NCI-H1694 (cell line): Measurements from ENCODE around the gene MFSD12.

Experiments used
- DNase-seq: peaks from one replicate; lab custom pipeline; 2025; lab: John Stamatoyannopoulos, UW

The MFSD12 gene

DNA sequence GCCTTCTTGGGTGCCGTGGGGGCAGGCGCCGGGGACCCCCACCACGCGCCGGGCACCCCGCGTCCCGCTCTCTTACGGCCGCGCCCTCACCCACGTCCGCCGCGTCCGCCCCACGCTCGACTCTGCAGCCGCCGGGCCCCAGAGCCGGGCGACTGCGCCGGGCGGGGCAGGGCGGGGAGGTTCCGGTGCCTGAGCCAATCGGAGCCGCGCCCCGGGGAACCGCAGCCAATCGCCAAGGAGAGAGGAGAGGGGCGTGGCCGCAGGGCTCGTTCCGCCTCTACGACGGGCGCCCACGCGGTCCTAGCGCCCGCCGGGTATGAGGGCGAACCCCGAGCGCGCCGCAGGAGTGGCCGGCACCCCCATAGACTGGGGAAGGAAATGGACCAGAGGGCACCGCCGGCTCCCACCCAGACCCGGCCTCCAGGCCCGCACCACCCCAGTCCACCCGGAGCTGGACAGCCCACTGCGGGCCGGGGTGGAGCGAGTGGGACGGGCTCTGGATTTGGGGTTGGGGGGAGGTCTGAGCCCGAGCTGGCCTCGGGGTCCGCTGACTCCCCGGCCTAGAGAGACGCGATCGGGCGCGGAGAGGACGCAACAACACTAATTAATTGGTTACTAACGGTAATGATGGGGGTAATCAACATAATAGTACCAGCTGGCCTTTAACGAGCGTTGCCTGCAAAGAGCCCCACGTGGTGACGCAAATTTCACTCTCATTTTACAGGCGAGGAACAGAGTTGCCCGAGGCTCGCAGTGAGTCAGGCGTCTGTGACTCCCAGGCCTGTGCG is at the start of gene MFSD12:
Gene MFSD12, minus strand, starts transcription at position 126 of the 788 bp plus-strand sequence. CDS start 183 bp downstream, outside the sequence.
- peak; percentile 60 for DNase-seq

DNA sequence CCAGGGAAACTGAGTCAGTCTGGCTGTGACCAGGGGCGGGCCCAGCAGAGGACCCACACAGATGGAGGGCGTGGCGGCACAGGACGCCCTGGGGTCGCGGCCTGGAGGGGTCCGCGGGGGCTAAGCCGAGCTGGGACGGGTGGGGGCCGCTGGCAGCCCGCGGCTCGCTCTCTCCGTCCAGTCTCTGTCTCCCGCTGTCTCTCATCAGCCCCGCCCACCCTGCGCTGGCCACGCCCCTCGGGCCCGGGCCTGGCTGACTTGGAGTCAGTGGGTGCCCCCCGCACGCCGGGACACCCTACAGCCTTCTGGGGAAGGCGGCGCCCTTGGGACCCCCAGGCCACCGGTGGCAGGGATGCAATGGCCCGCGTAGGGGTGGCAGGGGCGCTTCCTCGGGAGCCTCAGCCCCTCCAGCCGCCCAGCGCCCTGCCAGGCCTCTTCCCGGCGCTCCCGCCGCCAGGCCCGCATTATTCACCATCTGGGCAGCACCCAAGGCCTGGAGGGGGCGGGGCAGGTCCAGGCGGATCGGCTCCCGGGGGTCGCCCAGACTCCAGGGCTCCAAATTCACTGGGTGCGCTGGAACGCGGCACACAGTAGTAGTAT is 49.4 kb upstream of the MFSD12 start, which contains the start of gene TBXA2R:
Gene TBXA2R, minus strand, starts transcription at position 186 of the 600 bp plus-strand sequence. CDS start 6,241 bp downstream, outside the sequence.
- DNase-seq = no peak

DNA sequence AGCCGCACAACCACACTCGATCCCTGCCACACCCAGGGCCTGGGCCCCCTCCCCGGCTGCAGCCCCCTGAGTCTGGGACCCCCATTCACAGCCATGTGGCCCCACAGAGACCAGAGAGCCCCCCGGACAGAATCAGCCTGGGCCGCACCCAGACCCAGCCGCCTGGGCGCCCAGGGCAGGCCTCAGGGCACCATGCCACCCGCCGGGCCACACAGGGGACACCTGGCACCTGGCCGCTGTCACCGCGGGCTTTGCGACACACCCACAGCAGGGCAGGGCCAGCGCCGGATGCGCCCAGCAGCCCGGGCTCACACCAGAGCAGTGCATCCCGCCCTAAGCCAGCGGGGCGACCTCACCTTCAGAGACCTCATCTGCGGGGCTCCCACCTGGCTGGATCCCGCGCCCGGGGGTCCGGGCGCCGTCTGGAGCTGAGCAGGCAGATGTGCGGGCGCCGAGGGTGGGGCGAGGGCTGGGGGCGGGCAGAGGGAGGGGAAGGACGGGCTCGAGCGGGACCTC is 48.8 kb upstream of the MFSD12 start:
- DNase-seq = no peak

DNA sequence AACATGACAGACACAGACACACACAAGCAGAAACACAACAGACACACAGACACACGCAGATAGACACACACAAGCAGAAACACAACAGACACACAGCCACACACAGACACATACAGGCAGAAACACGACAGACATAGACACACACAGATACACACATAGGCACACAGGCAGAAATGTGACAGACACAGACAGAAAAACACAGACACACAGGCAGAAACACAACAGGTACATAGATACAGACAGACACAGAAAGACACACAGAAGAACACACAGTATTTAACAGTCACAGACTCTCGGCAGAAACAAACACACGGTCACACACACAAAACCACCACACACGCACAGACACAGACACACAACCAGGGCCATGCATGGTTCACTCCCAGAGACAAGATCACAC is 48.4 kb upstream of the MFSD12 start:
- DNase-seq = no peak

DNA sequence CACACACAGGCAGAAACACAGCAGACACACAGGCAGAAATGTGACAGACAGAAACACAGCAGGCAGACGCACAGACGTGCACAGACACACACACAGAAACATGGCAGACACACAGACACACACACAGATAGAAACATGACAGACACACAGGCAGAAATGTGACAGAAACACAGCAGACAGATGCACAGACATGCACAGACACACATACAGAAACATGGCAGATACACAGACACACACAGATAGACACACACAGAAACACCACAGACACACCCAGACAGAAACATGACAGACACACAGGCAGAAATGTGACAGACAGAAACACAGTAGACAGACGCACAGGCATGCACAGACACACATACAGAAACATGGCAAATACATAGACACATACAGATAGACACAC is 48.0 kb upstream of the MFSD12 start:
- DNase-seq = no peak

DNA sequence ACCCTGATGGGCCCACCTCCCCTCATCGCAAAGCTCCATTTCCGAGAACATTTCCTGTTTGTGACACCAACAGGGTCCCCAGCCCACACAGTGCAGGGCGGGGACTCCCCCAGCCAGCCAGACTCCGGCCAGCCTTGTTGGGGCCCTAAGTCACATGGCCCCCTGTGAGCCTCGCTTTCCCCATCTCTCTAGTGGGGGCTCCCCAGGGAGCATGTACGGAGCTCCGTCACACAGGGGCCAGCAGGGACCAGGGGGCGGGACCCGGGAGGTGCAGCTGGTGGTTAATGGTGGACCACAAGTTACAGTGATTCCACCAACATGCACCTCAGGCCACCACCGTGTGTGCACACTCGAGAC is 47.6 kb upstream of the MFSD12 start:
- DNase-seq = no peak

DNA sequence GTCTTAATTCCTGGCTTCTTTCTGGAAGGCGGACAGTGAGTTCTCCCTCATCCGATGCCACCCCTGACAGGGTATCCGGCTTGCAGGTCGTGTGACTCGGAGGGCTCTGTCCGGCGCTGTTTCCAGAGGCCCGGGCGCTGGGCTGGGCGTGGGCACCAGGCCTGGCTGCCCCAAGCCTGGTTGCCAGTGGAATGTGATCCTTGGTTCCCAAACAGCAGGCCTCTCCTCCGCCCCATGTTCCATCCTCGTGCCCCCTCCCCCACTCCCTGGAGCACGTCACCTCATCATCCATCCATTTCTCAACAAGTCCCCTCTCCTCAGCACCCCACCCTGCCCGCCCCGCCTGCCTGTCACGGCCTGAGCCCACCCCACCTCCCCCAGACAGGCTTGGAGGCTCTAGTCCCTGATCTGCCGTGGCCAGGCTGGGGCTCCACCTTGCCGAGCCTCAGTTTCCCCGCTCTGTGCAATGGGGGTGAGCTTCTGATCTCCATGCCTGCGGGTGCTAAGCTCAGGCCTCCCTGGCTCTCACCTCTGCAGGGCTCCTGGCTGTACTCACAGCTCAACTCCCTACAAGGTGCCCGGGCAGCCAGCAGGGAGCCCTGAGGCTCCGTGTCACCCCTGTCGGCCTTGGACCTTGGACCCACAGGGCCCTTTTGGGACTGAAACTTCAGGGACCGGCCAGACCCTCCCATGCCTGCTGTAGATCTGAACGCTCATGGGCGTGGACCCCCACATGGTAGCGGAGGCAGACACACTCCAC is 47.0 kb upstream of the MFSD12 start:
- DNase-seq = no peak

DNA sequence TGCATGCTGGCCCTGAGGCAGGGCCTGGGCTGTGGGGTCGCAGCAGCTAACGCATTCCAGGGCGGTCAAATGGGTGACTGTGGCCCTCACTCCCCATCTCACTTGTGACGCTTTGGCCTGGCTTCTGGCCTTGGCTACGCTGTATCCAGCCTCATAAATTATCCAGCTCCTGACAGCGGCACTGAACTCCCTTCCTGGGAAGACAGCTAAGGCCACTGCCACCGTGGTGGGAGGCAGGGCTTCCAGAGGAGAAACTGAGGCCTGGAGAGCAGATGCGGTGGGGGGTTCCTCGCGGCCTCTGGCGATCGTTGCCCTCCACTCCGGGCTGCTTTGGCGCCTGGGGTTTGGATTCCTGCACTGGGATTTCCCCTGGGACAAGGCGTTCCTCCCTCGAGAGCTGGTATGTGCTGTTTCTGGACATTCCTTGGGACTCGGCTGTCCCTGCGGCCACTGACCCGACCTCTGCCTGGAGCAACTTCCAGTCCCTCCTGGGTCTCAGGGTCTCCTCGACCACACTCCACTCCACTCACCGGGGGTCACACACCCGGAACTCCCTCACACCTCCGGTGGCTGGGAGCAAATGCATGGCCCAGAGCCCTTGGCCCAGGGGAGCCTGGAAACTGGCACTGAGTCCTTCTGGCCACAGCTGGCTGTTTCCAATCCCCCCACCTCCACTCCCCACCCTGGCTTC is 45.9 kb upstream of the MFSD12 start:
- no peak for DNase-seq

DNA sequence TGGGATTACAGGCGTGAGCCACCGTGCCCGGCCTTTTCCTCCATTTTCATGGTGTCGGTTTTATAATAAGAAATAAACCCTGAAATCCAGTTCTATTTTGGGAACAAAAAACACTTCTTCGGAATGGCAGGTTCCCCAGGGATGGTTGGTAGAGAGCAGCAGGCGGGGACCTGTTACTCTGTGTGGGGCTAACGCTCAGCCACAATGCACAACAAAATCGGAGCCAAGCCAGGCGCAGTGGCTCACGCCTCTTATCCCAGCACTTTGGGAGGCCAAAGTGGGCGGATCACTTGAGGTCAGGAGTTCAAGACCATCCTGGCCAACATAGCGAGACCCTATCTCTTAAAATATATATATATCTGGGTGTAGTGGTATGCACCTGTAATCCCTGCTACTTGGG is 43.6 kb upstream of the MFSD12 start:
- DNase-seq = no peak

DNA sequence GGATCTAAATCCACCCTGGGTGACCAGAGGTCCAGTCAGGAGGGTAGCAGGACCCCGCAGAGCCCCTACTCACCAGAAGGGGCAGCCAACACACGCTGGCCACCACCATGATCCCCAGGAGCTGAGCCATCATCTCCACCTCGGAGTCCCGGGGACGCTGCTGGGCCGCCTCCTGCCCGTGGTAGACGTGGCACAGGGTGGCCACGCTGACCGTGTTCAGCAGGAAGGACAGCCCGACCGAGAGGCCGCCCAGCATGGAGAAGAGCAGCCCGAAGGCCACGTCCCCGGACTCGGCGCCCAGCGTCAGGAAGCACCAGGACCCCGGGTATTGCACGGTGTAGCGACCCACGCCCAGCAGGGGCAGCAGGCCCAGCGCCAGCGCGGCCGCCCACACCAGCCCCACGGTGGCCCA is 42.4 kb upstream of the MFSD12 start:
- no peak for DNase-seq

DNA sequence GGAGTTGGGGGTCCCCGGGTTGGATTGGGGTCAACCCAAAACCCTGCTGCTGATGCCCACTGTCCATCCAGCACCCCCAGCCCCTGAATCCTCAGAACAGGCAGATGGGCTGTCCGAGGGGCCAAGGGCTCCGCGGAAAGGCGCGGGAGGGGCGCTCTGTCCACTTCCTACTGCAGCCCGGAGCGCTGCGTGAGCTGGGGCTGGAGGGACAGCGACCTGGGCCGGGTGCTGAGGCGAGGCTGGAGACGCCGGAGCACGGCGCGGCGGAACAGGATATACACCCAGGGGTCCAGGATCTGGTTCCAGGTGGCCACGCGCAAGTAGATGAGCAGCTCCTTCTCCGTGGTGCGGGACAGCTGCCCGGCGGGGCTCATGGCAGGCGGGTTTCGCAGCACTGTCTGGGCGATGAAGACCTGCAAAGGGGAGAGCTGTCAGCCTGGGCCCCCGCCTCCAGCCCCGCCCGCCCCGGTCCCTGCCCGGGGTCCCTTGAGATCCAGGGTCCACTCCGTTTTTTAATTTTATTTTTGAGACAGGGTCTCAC is 38.2 kb upstream of the MFSD12 start:
- DNase-seq = no peak

DNA sequence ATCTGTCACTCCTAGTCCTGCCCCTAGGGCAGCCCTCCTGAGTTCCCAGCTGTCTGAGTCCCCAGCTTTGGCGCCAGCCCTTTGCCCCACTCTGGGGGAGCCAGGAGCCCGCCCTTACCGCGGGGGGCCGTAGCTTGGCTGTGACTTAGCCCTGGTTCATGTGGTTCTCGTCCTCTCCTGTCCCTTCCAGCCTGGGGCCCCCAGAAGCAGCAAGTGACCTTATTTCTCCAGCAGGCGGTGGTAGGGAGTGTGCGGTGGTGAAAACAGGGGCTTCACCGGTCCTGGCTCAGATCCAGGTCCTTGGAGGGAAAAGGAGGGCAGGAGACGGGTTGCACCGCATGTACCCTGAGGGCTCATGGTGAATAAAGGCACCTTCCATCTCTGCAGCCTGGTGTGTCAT is 35.8 kb upstream of the MFSD12 start:
- no peak for DNase-seq

DNA sequence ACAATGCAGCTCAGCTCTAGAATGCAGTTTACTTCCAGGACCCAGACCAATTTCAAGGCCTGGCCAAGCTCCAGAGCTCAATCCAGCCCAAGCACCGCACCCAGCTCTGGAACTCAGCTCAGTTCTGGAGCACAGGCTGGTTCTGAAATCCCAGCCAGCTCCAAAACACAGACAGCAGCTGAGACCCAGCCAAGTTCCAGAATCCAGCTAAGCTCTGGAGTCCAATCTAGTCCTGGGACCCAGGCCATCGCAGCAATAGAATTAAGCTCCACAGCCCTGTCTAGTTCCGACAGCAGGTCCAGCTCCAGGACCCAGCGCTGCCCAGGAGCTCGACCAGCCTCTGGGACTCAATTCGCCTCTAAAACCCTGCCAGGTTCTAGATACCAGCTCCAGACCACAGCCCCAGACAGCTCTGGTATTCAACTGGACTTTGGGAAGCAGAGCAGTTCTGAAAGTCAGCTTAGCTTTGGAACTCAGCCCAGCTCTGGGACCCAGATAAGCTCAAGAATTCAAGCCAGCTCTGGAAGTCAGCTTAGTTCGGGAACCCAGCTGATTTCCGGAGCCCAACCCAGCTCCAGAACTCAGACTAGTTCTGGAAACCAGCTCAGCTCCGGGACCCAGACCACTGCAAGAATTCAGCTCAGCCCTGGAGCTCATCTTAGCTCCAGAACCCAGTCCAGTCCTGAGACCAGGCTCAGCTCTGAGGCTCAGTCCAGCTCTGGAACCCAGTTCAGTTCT is 34.7 kb upstream of the MFSD12 start:
- DNase-seq = no peak

DNA sequence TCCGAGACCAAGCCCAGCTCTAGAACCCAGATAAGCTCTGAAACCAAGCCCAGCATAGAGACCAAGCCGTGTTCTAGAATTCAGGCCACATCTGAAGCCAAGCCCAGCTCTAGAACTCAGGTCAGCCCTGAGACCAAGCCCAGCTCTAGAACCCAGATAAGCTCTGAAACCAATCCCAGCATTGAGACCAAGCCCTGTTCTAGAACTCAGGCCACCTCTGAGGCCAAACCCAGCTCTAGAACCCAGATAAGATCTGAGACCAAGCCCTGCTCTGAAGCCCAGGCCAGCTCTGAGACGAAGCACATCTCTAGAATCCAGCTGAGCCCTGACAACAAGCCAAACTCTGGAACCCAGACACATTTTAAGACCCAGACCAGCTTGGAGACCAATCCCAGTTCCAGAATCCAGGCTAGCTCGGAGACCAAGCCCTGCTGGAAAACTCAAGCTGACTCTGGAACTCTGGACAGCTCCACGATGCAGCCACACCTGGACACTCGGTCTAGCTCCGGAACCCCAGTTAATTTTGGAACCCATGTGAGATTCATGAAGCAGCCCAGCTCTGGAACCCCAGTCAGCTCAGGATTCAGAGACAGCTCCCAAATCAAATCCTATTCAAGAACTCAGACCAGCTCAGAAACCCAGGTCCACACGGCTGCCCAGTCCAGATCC is 33.7 kb upstream of the MFSD12 start:
- no peak for DNase-seq

DNA sequence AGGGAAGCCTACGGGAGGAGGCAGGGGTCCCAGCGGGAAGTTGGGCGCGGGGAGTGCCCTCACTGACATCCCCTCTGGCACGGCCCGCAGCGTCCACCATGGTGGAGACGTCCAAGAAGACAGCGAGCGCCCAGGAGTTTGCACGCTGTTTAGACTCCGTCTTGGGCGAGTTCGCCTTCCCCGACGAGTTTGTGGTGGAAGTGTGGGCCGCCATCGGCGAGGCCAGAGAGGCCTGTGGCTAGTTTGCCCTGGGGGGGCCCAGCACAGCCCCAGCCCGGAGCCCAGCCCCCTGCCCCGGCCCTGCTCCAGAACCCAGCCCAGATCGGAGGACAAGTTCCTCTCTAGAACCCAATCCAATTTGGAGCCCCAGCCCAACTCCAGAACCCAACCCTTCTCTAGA is 32.6 kb upstream of the MFSD12 start:
- DNase-seq = no peak

DNA sequence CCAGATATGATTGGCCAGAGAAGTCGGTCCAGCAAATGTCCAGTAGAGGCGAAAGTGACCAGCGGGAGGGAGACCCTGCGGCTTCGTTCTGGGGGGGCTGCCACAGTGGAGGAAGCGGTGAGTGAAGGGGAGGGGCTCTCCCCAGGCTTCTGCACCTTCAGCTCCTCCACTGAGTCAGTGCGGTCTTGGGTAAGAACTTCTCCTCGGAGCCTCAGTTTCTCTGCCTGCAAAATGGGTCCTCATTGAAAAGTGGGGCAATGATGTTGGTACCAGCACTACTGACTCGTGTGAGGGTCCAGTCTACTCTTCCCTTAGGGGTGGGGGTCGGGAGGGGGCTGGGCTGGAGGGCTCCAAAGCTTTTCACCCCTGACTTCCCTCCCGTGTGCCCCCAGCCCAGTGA is 32.1 kb upstream of the MFSD12 start:
- no peak for DNase-seq

DNA sequence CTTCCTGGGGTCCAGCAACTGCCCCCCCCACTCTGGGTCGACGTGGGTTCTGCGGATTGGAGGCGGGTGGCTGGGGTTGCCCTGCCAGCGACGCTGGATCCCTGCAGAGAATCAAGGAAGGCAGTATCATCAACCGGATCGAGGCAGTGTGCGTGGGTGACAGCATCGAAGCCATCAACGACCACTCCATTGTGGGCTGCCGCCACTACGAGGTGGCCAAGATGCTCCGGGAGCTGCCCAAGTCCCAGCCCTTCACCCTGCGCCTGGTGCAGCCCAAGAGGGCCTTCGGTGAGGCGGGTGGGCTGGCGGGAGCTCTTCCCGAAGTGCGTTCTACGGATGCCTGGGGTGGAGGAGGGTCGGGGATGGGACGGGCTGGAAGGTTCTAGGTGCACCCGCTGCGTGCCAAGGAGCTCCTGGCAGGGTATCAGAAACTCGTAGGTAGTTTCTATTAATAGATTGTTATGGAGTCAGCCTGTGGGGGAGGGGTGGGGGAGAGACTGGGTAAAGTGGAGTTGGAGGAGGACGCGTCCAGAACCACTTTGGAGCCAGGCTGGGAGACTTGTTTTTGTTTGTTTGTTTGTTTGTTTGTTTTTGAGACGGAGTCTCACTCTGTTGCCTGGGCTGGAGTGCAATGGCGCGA is 29.4 kb upstream of the MFSD12 start:
- no peak for DNase-seq

DNA sequence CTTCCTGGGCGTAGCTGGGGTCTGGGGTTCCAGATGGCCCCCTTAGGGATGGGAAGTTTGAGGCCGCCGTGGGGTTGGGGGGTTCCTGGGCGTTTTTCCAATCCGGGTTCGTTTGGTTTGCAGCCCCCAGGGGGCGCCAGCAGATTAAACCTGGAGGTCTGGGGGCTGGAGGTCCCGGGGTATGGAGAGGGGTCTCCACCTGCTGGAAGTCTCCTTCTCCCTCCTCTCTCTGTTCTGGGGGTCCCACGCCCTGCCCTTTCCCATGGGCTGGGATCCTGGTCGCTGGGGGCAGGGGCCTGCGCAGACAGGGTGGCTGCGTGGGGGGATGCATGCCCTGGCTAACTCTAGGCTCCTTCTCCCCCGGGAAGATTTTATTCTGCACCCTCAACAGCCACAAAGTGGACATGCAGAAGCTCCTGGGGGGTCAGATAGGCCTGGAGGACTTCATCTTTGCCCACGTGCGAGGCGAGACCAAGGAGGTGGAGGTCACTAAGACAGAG is 28.8 kb upstream of the MFSD12 start:
- no peak for DNase-seq

DNA sequence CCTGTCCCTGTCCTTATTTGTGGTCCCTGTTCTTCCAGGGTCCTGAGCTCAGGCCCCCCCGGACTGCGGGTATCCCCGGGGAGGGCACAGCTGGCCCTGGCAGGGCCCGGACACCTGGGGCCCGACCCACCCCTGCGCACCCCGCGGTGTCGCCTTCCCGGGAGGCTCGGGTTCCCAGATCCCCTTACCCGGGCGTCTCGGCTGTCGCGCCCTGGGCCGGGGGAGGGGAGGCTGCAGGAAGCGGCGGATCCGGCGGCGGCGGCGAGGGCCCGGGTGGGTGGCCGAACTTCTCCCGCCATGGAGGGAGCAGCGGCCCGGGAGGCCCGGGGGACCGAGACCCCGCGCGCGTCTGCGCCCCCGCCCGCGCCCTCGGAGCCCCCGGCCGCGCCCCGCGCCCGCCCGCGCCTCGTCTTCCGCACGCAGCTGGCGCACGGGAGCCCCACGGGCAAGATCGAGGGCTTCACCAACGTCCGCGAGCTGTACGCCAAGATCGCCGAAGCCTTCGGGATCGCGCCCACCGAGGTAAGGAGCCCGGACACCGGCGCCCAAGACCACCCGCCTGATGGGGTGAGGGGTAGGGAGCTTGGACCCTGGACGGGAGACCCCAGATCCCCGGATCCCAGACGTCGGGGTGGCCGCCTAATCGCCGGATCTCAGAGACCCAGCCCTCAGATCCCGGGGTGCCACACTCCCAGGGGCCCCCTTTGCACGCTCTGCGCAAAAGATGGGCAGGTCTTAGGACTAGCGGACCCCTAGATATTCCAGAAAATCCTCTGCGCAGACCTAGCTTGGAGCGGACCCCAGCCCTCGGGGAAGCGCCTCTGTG is 28.1 kb upstream of the MFSD12 start, which contains the start of gene GIPC3:
Gene GIPC3, plus strand, starts transcription at position 178 of the 826 bp plus-strand sequence. Its CDS starts 120 bp downstream, at position 298.
- no peak for DNase-seq
